RWPE1 (cell line): Measurements from ENCODE around the gene KLHDC7B.

ENCODE experiments used
- CTCF ChIA-PET: fragments of 350-600 bp; sonication (Branson Sonifier 250); formaldehyde crosslinking; extraction: SDS; loops from one replicate; lab custom pipeline; 2021; lab: Yijun Ruan, JAX
- POLR2A ChIA-PET: fragments of 400-600 bp; formaldehyde crosslinking; extraction: SDS; loops from one replicate; lab custom pipeline; 2020; ENCODE audit warnings: antibody characterized with exemption; ENCODE audit not compliant: low non-redundant PET; lab: Yijun Ruan, JAX
- DNase-seq: peaks from one replicate; pipeline ENCODE4 v3.0.0; 2012; ENCODE audit warnings: low spot score
- H3K27ac ChIP-seq: fragments of 450-650 bp; 2 replicates; pipeline ENCODE4 v1.5.1; 2017
- CTCF ChIP-seq: fragments of 450-650 bp; conservative IDR thresholded peaks from 2 replicates; pipeline ENCODE4 v1.5.1; 2017; ENCODE audit warnings: low read depth, mild to moderate bottlenecking

Gene KLHDC7B

GRCh38 chr22:50546326-50547262 lies 895 bp downstream of the KLHDC7B start:
- TF ChIP-seq CTCF: no peak
- DNase-seq: no peak
- 0 out of 2 replicates have a peak overlapping the region, but pooled peaks have one; percentile 13 for H3K27ac ChIP-seq
- CTCF ChIA-PET: interaction anchor here (1.1 kb wide), 1 partner anchor 17 kb away, joined by 3 read pairs; no protein-coding TSS in a partner anchor
- POLR2A ChIA-PET: interaction anchor here (1.2 kb wide), 1 partner anchor 14 kb away, joined by 4 read pairs; no protein-coding TSS in a partner anchor

- ChIA-PET CTCF (interaction anchor here (1.1 kb wide), 1 partner anchor 16 kb away, joined by 3 read pairs; no protein-coding TSS in a partner anchor), POLR2A (no interaction called here)
- no peak for TF ChIP-seq CTCF
- DNase-seq: no peak
- H3K27ac ChIP-seq: no peak overlapping the region
Measured at GRCh38 chr22:50547263-50547985, 1.7 kb downstream of the KLHDC7B start.

- no peak for DNase-seq
- no peak for TF ChIP-seq CTCF
- CTCF ChIA-PET: interaction anchor here (1.1 kb wide), 1 partner anchor 15 kb away, joined by 3 read pairs; no protein-coding TSS in a partner anchor
- POLR2A ChIA-PET: no interaction called here
- H3K27ac ChIP-seq: no peak overlapping the region
Measured at GRCh38 chr22:50548040-50548920, 2.6 kb downstream of the KLHDC7B start.

- DNase-seq: no peak
- no peak for TF ChIP-seq CTCF
- POLR2A ChIA-PET: no interaction called here
- CTCF ChIA-PET: no interaction called here
- no peak overlapping the region for H3K27ac ChIP-seq
Measured at GRCh38 chr22:50548921-50549790, 3.5 kb downstream of the KLHDC7B start.

- POLR2A ChIA-PET: interaction anchor here (0.6 kb wide), 1 partner anchor 19 kb away, joined by 8 read pairs; no protein-coding TSS in a partner anchor
- no peak for TF ChIP-seq CTCF
- DNase-seq: no peak
- no peak overlapping the region for H3K27ac ChIP-seq
- CTCF ChIA-PET: interaction anchor here (0.5 kb wide), 1 partner anchor 25 kb away, joined by 3 read pairs; the partner anchor contains the start of gene SCO2
Measured at GRCh38 chr22:50550395-50550794, 4.7 kb downstream of the KLHDC7B start.
